Measurements from ENCODE around the gene CARD10. TPM values are rescaled to one million over a fixed set of nuclear protein-coding genes. Genes with fewer than 3 reads are reported as not detected.
A peak's percentile ranks its signal among the peaks of the same experiment; 100 is the strongest.

Gene CARD10
- total and polyA plus RNA-seq, 2 of the 13 experiments (the other 11 are each of a cell fraction or from before 2014, with no cell fraction given): 35.2 to 55.8 TPM

- TF ChIP-seq ZNF572 (CRISPR knock-in tag; IDR thresholded peaks at IDR 0.05) (0 out of 2 replicates have a peak, but pooled peaks have one; percentile 31), ZNF703 (CRISPR knock-in tag; IDR thresholded peaks at IDR 0.05; ENCODE audit: borderline replicate concordance) (no peak), BORCS8-MEF2B (CRISPR knock-in tag; IDR thresholded peaks at IDR 0.05) (no peak), AHDC1 (CRISPR knock-in tag; IDR thresholded peaks at IDR 0.05; ENCODE audit: borderline replicate concordance) (no peak), GMEB1 (CRISPR knock-in tag; IDR thresholded peaks at IDR 0.05; ENCODE audit: borderline replicate concordance) (no peak), SALL1 (CRISPR knock-in tag; IDR thresholded peaks at IDR 0.05) (no peak; the same call in 1 of the 2 replicates), ZNF292 (CRISPR knock-in tag; IDR thresholded peaks at IDR 0.05; ENCODE audit: borderline replicate concordance, low read depth) (no peak), CHCHD3 (CRISPR knock-in tag; IDR thresholded peaks at IDR 0.05) (no peak), NR1H2 (CRISPR knock-in tag; IDR thresholded peaks at IDR 0.05; ENCODE audit: borderline replicate concordance, low read depth) (no peak), MYPOP (CRISPR knock-in tag; IDR thresholded peaks at IDR 0.05) (no peak), ZBTB21 (CRISPR knock-in tag; IDR thresholded peaks at IDR 0.05) (no peak), ZFX (CRISPR knock-in tag; IDR thresholded peaks at IDR 0.05; ENCODE audit: low read depth) (peak; percentile 69; the same call in 1 of the 2 replicates), ZNF629 (CRISPR knock-in tag; conservative IDR thresholded peaks at IDR 0.05) (no peak), CBX1 (IDR thresholded peaks at IDR 0.05; ENCODE audit: low read depth) (peak; percentile 38), BATF2 (CRISPR knock-in tag; IDR thresholded peaks at IDR 0.05) (no peak)
Observed at GRCh38 chr22:37546437-37547250, 27.4 kb upstream of the CARD10 start (continued).

Measured in HepG2 (cell line).